Measurements from ENCODE around the gene PRSS50. TPM values are rescaled to one million over a fixed set of nuclear protein-coding genes. Genes with fewer than 3 reads are reported as not detected.

Gene PRSS50
- total and polyA plus RNA-seq, 2 experiments from 2014 or later: 2.0 to 3.2 TPM

DNA sequence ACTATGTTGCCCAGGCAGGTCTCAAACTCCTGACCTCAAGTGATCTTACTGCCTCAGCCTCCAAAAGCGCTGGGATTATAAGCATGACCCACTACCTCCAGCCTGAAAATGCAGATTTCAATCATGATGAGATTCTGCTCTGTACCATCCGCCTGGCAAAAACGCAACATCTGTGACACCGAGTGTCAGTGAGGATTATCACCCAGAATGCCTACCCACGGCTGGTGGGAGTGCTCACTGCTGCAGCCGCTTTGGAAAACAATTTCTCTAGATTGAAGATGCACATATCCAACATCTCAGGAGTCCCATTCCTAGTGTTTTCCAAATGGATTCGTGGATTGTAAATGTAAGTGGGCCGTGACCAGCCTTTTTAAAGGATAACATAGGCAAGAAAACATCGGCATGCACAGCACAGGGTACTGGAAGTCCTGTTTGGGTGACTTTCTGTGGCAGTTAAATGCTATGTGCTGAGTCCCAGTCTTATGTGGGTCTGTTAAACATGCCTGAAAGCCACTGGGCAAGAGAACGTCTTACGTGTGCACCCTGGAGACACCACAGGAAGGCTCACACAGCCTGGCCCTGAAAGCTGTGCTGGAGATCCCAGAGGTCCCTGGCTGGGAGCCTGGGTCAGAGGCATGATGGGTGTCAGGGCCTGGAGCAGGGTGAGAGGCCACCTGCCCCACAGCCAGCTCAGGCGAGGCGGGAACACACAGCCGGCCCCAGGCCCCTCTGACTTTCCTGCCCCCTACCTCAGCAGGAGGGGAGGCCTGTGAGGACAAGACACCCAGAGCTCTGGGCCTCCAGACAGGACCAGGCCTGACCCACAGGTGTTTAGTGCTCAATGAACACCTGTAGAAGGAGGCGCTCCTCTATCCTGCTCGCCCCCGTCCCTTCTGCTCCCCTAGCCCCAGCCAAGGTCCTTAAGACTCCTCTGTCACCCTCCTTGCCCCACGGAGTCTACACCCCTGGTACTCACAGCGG lies 918 bp downstream of the PRSS50 start:
- Histone ChIP-seq H3K9me3 (ENCODE audit: low read depth) (no peaks in the 10 kb centered on the region), H3K4me3 (no peak overlapping the region), H3K4me1 (ENCODE audit: low read depth) (peaks cover 1% of the 10 kb centered on the region), H3K27ac (no peak overlapping the region), H3K27me3 (no peaks in the 10 kb centered on the region), H3K36me3 (no peaks in the 10 kb centered on the region)
- DNase-seq (ENCODE audit: low read depth in 1 of 2, low spot score in 1 of 2): no peak
- no peak for TF ChIP-seq CTCF (IDR thresholded peaks at IDR 0.05; ENCODE audit: low read depth, low read length)

DNA sequence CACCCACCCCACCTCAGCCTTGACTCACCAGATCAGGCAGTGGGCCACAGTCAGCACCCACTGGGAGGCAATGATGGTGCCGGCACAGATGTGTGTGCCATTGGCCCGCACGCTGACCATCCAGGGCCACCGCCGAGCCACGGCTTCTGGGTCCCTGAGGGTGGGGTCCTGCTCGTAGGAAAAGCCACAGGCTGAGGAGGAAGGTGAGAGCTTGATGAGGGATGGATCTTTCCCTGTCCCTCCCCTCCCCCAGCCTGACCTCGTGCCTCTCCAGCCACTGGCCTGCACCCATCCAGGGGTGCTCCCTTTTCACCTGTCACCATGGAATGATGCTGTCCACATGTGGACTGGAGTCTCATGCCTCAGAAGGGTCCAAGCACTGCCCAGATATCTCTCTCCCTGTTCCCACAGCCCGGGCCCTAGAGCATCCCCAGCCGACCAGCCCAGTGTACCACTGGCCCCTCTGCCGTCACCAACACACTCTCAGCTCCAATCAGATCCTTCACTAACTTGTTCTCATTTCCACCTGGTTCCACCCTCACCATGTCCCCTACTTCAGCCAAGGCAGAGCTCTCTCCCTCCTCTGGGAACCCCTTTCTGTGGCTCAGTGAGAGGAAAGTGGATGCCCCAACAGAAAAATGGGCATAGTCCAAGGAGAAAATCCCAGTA lies 2.0 kb downstream of the PRSS50 start:
- no peaks in the 10 kb centered on the region for H3K36me3 ChIP-seq
- no peak overlapping the region for H3K27ac ChIP-seq
- no peak for TF ChIP-seq CTCF (IDR thresholded peaks at IDR 0.05; ENCODE audit: low read depth, low read length)
- H3K9me3 ChIP-seq (ENCODE audit: low read depth): no peaks in the 10 kb centered on the region
- no peak overlapping the region for H3K4me3 ChIP-seq
- peaks cover 9% of the 10 kb centered on the region for H3K4me1 ChIP-seq (ENCODE audit: low read depth)
- no peaks in the 10 kb centered on the region for H3K27me3 ChIP-seq
- DNase-seq (ENCODE audit: low read depth in 1 of 2, low spot score in 1 of 2): no peak

DNA sequence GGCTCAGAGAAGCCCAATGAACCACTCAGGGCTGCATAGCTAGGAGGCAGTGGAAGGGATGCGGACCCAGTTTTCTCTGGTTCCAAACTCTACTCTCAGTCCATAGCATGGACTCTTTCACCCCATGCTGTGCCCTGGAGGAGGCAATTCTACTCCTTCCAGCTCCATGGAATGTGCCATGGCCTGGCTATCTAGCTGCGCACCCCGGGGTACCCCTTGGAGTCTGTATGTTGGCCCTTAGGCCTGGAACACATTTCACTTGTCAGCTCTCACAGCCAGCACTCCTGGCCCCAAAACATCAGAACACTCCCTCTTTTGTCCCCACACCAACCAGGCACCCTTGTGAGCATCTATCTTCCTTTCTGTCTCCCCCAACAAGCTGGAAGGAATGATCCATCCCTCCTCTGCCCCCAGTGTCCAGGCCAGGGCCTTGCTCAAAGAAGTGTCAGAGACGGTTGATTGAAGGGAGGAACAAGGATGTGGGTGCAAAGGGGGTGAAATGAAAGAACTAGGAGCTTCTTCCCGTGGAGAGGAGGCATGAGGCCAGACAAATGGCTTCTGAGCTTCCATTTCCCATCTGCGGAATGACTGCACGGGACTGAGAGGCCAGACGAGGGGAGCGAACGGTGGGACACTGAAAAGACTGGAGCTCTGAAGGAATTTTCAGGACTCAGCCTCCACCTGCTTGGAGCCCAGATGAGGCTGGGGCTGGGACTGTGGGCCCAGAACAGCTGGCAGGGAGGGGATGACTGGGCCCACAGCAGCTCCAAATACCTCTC lies 2.8 kb downstream of the PRSS50 start:
- DNase-seq (ENCODE audit: low read depth in 1 of 2, low spot score in 1 of 2): no peak
- H3K4me3 ChIP-seq: no peak overlapping the region

DNA sequence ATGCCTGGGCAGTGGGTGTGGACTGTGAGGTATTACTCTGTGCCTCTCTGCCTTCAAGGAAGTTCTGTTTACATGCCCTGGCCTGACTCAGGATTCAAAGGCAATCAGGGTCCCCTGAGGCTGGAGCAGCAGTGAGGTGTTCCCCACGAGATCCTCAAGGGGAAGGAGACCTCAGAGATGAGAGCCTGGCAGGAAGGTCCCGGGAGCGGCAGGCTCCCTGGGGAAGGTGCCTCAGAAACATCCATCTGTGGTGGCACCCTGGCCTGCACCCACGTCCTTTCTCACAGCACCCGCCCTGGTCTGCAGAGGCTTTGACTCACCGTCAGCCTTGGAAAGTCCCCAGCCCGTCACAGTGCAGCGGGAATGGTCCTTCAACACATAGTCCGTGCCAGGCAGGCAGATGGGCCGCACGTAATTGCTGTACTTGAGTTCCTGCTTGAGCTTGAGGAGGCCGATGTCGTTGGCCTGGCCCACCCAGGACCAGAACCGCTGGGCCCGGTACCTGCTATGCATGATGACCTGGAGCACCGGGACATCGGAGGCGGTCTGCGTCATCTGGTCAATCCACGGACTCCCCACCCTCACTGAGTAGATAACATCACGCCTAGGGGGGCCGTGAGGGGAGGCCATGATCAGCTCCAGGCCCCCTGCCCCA lies 3.6 kb downstream of the PRSS50 start:
- Histone ChIP-seq H3K27me3 (no peaks in the 10 kb centered on the region), H3K36me3 (no peaks in the 10 kb centered on the region), H3K9me3 (ENCODE audit: low read depth) (no peaks in the 10 kb centered on the region), H3K4me3 (no peak overlapping the region), H3K4me1 (ENCODE audit: low read depth) (peaks cover 9% of the 10 kb centered on the region), H3K27ac (no peak overlapping the region)
- DNase-seq (ENCODE audit: low read depth in 1 of 2, low spot score in 1 of 2): no peak
- no peak for TF ChIP-seq CTCF (IDR thresholded peaks at IDR 0.05; ENCODE audit: low read depth, low read length)

More for the DNA sequence above, 2.8 kb downstream of the PRSS50 start:
- no peak overlapping the region for H3K27ac ChIP-seq
- H3K4me1 ChIP-seq (ENCODE audit: low read depth): peaks cover 9% of the 10 kb centered on the region
- no peaks in the 10 kb centered on the region for H3K36me3 ChIP-seq
- H3K27me3 ChIP-seq: no peaks in the 10 kb centered on the region
- no peak for TF ChIP-seq CTCF (IDR thresholded peaks at IDR 0.05; ENCODE audit: low read depth, low read length)
- H3K9me3 ChIP-seq (ENCODE audit: low read depth): no peaks in the 10 kb centered on the region

Measured in cardiac muscle cell (in vitro differentiated cells and primary cell).